Ascending aorta (tissue), 2 donors: ENCODE data around the gene WDR74. TPM values are rescaled to one million over a fixed set of nuclear protein-coding genes. Genes with fewer than 3 reads are reported as not detected.
"Not testable (repeated sequence)": the region's sequence is repeated elsewhere in the genome, so short reads cannot be mapped to it uniquely, and the experiment has no call there.

Experiments used
- DNase-seq, 2 donors: peaks; one replicate each; pipeline ENCODE4 v3.0.0-alpha.2; 2019; ENCODE audit warnings: low spot score in 2 of 2
- H3K27ac ChIP-seq, 2 donors: fragments of 200-600 bp; sonication (generic); one replicate each; pipeline ENCODE4 v1.5.1; 2016 to 2017; ENCODE audit warnings: mild to moderate bottlenecking in 1 of 2
- H3K27me3 ChIP-seq: fragments of 200-600 bp; sonication (generic); one replicate; pipeline ENCODE4 v1.5.1; 2017
- H3K36me3 ChIP-seq, 2 donors: fragments of 200-600 bp; sonication (generic); one replicate each; pipeline ENCODE4 v1.5.1; 2016
- H3K4me1 ChIP-seq, 2 donors: fragments of 200-600 bp; sonication (generic); one replicate each; pipeline ENCODE4 v1.5.1; 2016 to 2017; ENCODE audit warnings: mild to moderate bottlenecking in 1 of 2
- H3K4me3 ChIP-seq, 2 donors: fragments of 200-600 bp; sonication (generic); one replicate each; pipeline ENCODE4 v1.5.1; 2016 to 2017; ENCODE audit warnings: mild to moderate bottlenecking in 1 of 2
- H3K9me3 ChIP-seq, 2 donors: fragments of 200-600 bp; sonication (generic); one replicate each; pipeline ENCODE4 v1.5.1; 2016
- intact Hi-C: fragments of 100-400 bp; cut with DNase I; formaldehyde crosslinking; loops from one replicate; pipeline ENCODE4 v1.15.1; 2023
- total RNA-seq: library from RNA; depleted of rRNA; stranded (reverse); fragments of >200 nt; gene quantifications from one replicate; pipeline ENCODE4 v1.1.0, GENCODE V29; 2016
- TF ChIP-seq, protein P1 (sequence below), 3 experiments: fragments of 200-600 bp in 2 of 3; fragments of 450-650 bp in 1 of 3; sonication (generic) in 2 of 3; IDR thresholded peaks; one replicate each; pipeline ENCODE4 v1.5.1; 2016 to 2019; ENCODE audit warnings: antibody characterized with exemption in 3 of 3, mild to moderate bottlenecking in 1 of 3, moderate library complexity in 1 of 3

Gene WDR74
- total RNA-seq, 1 donor from 2014 or later = 28.7 TPM

DNA sequence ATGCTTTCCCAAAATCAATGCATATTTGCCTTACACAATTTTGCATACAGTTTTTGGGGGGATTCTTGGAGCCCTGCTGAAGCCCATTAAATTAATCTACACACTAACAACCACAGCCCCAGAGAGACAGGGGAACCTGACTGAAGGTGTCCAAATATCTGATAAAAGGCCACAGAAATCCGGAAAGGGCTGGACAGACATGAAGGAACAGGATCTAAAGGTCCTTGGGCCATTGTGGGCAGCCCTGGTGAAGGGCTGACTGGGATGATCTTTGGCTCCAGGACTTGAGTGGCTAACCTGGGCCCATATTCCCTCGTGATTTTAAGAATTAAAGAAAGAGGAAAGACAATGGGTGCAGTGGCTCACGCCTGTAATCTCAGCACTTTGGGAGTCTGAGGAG, 6.8 kb upstream of the WDR74 start:
- Histone ChIP-seq H3K36me3 (peaks cover 0 to under 1% of the 10 kb centered on the region in 2 donors), H3K4me3 (no peak overlapping the region), H3K4me1 (peaks cover 0 to 7% of the 10 kb centered on the region in 2 donors), H3K9me3 (no peaks in the 10 kb centered on the region), H3K27ac (no peak overlapping the region), H3K27me3 (no peaks in the 10 kb centered on the region)
- TF ChIP-seq, protein P1, sequence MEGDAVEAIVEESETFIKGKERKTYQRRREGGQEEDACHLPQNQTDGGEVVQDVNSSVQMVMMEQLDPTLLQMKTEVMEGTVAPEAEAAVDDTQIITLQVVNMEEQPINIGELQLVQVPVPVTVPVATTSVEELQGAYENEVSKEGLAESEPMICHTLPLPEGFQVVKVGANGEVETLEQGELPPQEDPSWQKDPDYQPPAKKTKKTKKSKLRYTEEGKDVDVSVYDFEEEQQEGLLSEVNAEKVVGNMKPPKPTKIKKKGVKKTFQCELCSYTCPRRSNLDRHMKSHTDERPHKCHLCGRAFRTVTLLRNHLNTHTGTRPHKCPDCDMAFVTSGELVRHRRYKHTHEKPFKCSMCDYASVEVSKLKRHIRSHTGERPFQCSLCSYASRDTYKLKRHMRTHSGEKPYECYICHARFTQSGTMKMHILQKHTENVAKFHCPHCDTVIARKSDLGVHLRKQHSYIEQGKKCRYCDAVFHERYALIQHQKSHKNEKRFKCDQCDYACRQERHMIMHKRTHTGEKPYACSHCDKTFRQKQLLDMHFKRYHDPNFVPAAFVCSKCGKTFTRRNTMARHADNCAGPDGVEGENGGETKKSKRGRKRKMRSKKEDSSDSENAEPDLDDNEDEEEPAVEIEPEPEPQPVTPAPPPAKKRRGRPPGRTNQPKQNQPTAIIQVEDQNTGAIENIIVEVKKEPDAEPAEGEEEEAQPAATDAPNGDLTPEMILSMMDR (IDR thresholded peaks at IDR 0.05) = no peak
- intact Hi-C loops = no loop called here
- DNase-seq = no peak

DNA sequence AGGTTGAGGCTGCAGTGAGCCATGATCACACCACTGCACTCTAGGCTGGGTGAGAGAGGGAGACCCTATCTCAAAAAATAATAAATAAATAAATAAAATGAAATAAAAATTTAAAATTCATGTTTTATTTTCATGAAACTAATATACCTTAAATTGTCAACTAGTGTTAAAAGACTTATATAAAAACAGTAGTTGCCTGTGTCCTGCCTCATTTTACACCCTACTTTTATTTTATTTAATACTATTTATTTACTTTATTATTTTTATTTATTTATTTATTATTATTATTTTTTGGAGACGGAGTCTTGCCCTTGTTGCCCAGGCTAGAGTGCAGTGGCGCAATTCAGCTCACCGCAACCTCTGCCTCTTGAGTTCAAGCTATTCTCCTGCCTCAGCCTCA, 4.8 kb upstream of the WDR74 start:
- no peaks in the 10 kb centered on the region for H3K9me3 ChIP-seq
- DNase-seq = no peak
- H3K4me1 ChIP-seq = peaks cover 0 to 7% of the 10 kb centered on the region in 2 donors
- no peaks in the 10 kb centered on the region for H3K36me3 ChIP-seq
- no peaks in the 10 kb centered on the region for H3K27me3 ChIP-seq
- intact Hi-C loops = loop anchor here (5.0 kb wide), 1 partner anchor 297 kb away; the partner anchor contains the start of gene AHNAK
- no peak overlapping the region for H3K4me3 ChIP-seq
- TF ChIP-seq, protein P1 (IDR thresholded peaks at IDR 0.05) = no peak
- H3K27ac ChIP-seq = no peak overlapping the region

GRCh38 chr11:62843466-62843865, 4.1 kb upstream of the WDR74 start:
- intact Hi-C loops = loop anchor here (5.0 kb wide), 1 partner anchor 296 kb away; the partner anchor contains the start of gene AHNAK

DNA sequence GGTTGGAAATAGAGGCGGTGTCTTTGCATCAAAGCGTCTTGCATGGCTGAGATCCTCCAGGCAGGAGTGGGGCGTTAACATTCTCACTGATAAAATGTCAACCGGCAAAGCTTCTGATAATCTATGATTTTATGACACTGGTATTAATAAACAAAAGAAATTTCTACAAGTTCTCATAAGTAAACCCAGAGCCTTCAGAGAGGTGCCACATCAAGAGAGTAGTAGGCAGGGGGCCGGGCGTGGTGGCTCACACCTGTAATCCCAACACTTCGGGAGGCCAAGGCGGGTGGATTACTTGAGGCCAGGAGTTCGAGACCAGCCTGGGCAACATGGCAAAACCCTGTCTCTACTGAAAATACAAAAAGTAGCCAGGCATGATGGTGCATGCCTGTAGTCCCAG, 3.5 kb upstream of the WDR74 start:
- not testable (repeated sequence) for DNase-seq, H3K9me3 ChIP-seq, H3K36me3 ChIP-seq, H3K27me3 ChIP-seq
- peak overlapping the region; percentile 93 to 95 for H3K27ac ChIP-seq
- H3K4me1 ChIP-seq = peaks cover 6 to 13% of the 10 kb centered on the region in 2 donors
- intact Hi-C loops = loop anchor here (1.0 to 5.0 kb wide), 3 partner anchors 12 to 296 kb away; partner anchors contain the start of genes AHNAK and SLC3A2
- peak overlapping the region in 1 of 2 donors; percentile 79 for H3K4me3 ChIP-seq

More at GRCh38 chr11:62843466-62843865, 4.1 kb upstream of the WDR74 start:
- Histone ChIP-seq H3K9me3 (no peaks in the 10 kb centered on the region), H3K27ac (peak overlapping the region in 1 of 2 donors; percentile 95), H3K27me3 (no peaks in the 10 kb centered on the region), H3K4me1 (peaks cover 1 to 10% of the 10 kb centered on the region in 2 donors), H3K4me3 (no peak overlapping the region), H3K36me3 (no peaks in the 10 kb centered on the region)
- no peak for DNase-seq
- TF ChIP-seq, protein P1 (IDR thresholded peaks at IDR 0.05) = no peak

DNA sequence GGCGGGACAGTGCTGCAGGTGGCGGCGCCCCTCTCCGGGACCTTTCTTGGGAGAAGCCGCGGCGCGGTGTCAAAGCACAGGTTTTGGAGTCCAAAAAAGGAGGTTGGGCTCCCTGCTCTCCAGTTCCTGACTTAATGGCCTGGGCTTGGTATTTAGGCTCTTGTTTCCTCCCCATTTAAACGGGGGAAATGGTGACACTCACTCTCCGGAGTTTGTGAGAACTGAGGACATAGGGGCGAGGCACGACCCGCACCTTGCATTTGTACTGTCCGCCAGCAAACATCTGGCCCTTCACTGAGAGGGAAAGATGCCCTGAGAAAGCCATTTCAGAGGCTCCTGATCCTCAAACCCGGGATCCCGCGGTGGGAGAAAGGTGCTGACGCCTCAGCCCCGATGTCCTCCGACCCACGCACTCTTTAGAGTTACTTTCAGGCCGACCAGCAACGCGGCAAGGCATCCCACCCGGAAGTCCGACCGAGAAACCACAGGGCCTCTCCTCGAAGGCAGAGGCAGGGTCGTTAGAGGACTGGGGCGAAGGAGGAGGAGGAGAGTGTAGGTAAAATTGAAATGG, 2.9 kb upstream of the WDR74 start:
- peak in 1 of 2 donors; percentile 75 for DNase-seq
- H3K36me3 ChIP-seq = no peaks in the 10 kb centered on the region
- H3K4me3 ChIP-seq = peak overlapping the region; percentile 50 to 79
- H3K27me3 ChIP-seq = no peaks in the 10 kb centered on the region
- TF ChIP-seq, protein P1 (IDR thresholded peaks at IDR 0.05) = no peak
- intact Hi-C loops = loop anchor here (1.0 to 5.0 kb wide), 3 partner anchors 13 to 295 kb away; partner anchors contain the start of genes AHNAK and SLC3A2
- H3K9me3 ChIP-seq = no peaks in the 10 kb centered on the region
- H3K4me1 ChIP-seq = peaks cover 6 to 13% of the 10 kb centered on the region in 2 donors
- H3K27ac ChIP-seq = peak overlapping the region; percentile 93 to 95

DNA sequence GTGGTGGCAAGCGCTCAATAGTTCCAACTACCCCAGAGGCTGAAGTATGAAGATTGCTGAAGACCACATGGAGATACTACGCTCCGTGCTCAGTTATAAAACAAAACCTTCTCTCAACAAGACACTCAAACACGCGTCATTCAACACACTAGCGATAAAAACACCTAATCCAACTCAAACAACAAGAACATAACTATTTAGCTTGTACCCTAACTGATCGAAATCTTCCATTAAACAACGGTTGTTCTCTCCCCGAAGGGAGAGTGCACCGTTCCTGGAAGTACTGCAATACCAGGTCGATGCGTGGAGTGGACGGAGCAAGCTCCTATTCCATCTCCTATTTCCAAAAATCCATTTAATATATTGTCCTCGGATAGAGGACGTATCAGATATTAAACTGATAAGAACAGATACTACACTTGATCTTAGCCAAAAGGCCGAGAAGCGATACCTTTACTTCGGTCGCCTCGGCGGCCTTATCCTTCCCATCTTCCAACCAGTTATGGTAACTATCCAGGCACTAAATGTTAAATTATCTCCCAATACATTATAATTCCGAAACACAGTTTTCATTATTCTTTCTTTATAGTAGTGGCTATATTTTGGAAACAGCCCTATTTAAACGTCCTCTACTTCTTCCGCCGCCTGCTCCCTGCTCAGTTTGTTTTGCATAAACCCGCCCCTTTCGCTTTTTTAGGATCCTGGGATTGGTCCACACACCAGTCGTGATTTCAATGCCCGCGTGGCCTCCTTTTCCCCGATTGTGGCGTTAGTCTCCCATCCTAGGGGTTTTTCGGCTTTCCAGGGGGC, 2.2 kb upstream of the WDR74 start:
- TF ChIP-seq, protein P1 (IDR thresholded peaks at IDR 0.05) = no peak
- no peaks in the 10 kb centered on the region for H3K9me3 ChIP-seq
- peak overlapping the region; percentile 79 to 80 for H3K4me3 ChIP-seq
- intact Hi-C loops = loop anchor here (1.0 to 5.0 kb wide), 5 partner anchors 14 to 294 kb away; partner anchors contain the start of genes AHNAK, SLC3A2 and TAF6L
- H3K4me1 ChIP-seq = peaks cover 6 to 13% of the 10 kb centered on the region in 2 donors
- no peaks in the 10 kb centered on the region for H3K27me3 ChIP-seq
- H3K27ac ChIP-seq = peak overlapping the region; percentile 93 to 95
- no peaks in the 10 kb centered on the region for H3K36me3 ChIP-seq
- DNase-seq = peak; percentile 59 to 94

DNA sequence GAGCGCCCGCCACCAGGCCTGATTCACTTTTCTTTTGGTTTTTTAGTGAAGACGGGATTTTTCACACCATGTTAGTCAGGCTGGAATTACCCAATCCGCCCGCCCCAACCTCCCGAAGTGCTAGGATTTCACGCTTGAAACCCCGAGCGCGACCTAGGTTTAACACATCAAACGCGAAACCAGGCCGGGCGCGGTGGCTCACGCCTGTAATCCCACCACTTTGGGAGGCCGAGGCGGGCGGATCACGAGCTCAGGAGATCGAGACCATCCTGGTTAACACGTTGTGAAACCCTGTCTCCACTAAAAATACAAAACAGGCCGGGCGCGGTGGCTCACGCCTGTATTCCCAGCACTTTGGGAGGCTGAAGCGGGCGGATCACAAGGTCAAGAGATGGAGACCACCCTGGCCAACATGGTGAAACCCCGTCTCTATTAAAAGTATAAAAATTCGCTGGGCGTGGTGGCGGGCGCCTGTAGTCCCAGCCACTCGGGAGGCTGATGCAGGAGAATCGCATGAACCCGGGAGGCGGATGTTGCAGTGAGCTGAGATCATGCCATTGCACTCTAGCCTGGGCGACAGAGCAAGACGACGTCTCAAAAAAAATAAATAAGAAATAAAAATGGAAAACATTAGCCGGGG, 1.5 kb upstream of the WDR74 start:
- Histone ChIP-seq H3K27ac (peak overlapping the region; percentile 93 to 95), H3K4me3 (peak overlapping the region; percentile 79 to 80), H3K4me1 (peaks cover 6 to 13% of the 10 kb centered on the region in 2 donors)
- intact Hi-C loops = loop anchor here (2.0 to 5.0 kb wide), 3 partner anchors 50 to 294 kb away; partner anchors contain the start of genes AHNAK and TAF6L
- H3K9me3 ChIP-seq, H3K36me3 ChIP-seq, H3K27me3 ChIP-seq: not testable (repeated sequence)
- DNase-seq = peak; percentile 49 to 91
